ENCODE data around the gene BRD3.

Gene BRD3

GRCh38 chr9:134039386-134040175, 28.2 kb downstream of the BRD3 start:
- DNase-seq (ENCODE audit: low read depth in 1 of 2, low spot score in 1 of 2): no peak

GRCh38 chr9:134037641-134038040, 30.2 kb downstream of the BRD3 start:
- DNase-seq (ENCODE audit: low read depth in 1 of 2, low spot score in 1 of 2): no peak

GRCh38 chr9:134036130-134036529, 31.7 kb downstream of the BRD3 start:
- DNase-seq (ENCODE audit: low read depth in 1 of 2, low spot score in 1 of 2): no peak

DNA sequence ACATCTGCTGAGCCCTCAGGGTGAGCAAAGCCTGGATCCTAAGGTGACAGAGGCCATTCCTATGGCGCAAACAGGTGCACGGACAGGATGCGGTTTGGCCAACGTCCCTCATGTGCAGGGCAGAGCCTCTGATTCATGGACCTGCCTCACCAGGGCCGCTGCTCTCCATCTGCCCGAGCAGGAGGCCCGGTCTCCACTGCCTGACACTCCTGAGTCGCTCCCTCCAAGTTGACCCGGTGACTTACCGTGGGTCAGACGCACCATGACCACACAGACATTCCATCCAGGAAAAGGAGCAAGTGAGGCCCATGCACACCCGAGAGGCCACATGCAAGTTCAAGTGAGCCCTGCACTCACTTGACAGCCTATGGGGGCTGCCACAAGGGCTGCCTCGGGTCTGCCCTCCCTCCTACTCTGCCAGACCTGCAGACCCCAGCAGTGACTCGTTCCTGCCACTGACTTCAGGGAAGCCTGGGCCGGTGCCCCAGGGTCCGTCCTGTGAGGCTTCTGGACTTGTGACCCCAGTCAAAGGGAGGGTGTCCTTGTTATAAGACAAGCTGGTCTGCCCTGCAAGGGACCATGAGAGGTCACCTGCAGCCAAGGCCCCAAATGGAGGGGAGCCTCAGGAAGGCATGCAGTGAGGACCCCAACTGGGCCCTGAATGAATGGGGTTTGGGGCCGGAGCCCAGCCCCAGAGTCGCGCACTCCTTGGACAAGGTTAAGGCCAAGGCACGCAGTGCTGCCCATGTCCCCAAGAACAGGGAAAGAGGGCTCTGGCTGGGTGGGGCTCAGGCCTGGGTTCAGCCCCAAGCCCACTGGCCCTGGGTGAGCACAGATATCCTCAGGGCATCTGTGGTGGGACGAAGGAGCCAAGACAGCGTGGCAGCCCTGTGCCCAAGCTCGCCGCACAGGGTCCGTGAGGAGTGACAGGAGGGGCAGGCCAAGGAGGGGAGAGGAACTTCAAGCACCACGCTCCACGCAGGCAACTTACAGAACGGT, 32.5 kb downstream of the BRD3 start:
- DNase-seq (ENCODE audit: low read depth in 1 of 2, low spot score in 1 of 2): no peak

DNA sequence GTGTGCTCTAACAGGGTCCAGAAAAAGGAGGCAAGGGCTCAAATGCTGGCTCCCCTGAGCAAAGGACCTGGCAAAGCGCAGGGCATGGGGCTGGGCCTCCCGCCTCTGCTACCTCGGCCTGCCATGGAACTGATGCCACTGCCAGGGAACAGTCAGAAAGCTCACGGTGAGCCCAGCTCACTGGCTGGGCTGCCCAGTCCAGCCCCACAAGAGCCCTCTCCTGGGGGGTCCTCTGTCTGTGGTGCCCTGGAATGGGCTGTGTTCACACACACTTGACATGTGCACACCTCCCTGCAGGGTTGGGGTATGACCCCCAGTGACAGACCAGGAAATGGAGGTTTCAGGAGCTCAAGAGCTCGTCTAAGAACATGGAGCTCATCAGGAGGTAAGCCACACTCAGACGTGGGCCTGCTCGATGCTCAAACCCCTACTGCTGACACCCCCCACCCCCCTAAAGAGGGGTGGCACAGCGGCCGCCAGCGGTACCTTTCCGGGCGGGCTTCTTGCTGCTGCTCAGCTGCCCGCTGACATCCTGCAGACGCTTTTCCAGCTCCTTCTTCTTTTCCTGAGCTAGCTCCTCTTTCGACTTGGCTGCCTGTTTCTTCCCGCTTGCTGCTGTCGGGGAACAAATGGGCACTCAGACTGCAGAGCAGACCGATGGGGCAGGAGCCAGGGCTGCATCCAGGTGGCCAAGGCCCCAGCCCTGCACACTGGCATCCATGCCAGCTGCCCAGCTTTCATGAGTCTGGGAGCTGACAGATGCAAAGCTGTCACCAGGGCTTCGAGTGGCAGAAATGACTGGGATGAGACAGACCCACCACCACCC, 33.4 kb downstream of the BRD3 start:
- DNase-seq (ENCODE audit: low read depth in 1 of 2, low spot score in 1 of 2): no peak

DNA sequence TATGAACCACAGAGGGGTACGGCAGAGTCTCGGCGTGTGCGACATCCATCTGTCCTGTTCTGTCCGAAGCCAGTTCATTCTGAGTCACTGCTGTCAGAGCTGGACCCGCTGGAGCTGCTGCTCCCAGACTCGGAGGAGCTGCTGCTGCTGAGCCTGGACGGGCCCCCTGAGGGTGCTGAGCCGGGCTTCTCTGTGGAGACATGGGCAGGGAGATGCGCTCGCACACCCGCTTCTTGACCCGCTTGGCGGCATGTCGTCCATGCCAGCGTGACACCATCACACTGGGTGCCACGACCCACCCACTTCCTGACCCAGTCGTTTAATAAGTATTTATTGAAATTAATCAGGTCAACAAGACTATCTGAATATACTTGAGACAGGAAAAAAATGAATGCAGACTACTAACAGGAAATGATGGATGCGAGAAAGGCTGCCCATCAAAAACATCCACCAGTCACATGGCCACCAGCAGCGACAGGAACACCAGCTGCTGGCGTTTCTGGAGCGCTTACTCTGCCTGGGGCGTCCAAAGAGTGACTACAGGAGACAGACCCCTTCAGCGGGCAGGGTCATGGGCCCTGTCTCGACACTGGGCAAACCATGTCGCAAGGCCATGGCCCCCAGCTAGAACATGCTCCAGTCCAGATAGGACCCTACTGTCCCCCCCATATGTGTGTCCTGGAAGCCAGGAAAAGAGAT, 34.2 kb downstream of the BRD3 start:
- no peak for DNase-seq (ENCODE audit: low read depth in 1 of 2, low spot score in 1 of 2)

DNA sequence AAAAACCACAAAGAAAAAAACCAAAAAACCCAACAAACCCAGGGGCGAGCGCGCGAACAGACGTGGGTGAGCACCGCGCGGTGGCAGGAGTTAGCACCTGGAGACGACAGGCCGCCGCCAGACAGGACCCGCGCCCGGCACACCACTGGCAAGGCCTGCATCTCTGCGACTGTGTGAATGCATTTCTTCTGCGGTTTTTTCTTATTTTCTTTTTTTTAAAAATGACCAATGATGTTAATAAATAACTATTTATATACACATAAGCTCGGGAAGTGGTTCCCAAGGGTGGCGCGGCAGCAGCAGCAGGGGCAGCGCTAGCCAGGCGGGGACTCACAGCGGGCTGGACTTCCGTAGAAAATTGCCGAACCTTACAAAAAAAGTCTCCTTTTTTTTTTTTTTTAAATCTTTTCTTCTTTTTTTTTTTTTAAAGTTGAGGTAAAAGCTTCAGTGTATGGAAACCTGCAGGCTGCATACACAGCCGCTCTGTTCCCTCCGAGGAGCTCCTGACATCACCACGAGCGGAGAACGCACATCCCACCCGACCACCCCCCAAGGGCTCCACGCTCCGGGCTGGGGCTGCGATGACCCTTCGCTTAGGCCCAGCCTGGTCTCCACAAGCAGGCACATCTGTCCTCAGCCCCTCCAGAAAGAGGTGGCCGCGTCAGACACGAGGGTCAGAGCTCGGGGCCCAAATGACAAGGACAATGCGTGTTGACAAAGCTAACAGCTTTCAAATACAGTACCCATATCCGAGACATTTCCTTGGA, 35.2 kb downstream of the BRD3 start:
- DNase-seq (ENCODE audit: low read depth in 1 of 2, low spot score in 1 of 2): no peak

DNA sequence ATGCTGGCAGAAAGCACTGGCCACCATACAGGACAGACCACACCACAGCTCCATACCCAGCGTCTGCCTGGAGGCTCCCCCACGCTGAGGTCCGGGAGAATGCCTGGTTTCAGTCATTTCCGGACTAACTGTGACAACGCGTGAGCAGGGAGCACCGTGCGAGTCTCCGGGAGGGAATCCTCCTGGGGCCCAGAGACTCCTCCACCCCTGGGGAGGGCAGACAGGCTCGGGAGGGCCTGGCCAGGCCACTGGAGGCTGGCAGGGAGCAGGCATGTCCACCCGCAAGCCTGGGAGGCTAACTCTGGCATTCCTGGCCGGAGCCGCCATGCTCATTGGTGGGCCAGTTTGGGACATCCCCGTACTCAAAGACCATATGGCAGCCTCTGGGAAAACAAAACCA, 36.0 kb downstream of the BRD3 start:
- DNase-seq (ENCODE audit: low read depth in 1 of 2, low spot score in 1 of 2): no peak

DNA sequence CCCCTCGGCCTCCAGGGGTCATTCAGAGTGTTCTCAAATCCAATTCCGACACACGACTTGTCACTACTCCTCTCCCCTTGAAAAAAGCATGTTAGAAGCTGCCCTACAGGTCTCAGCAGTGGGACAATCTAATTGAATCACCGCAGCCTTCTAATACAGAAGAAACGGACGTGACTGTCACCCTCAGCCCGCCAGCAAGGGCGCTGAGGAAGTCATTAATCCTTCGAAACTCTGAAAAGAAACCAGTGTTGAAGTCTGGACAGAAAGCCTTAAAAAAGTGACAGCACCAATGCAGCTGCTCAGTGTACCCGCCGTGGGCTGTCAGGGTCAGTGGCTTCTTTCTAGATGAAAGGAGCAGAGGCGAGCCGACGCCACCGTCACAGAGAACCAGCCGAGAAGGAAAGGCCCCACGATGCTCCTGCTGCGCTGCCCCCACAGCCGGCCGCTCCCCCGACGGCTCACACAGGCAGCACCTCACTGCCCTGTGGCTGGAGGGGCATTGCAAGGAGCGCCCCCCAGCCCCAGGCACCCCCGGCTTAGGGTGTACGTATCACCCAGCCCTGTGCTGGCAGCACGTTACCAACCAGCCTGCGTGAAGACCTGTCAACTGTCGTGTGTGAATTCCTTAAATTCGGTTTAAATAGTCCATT, 36.9 kb downstream of the BRD3 start:
- DNase-seq (ENCODE audit: low read depth in 1 of 2, low spot score in 1 of 2): no peak

GRCh38 chr9:134029248-134030226, 38.3 kb downstream of the BRD3 start:
- no peak for DNase-seq (ENCODE audit: low read depth in 1 of 2, low spot score in 1 of 2)

DNA sequence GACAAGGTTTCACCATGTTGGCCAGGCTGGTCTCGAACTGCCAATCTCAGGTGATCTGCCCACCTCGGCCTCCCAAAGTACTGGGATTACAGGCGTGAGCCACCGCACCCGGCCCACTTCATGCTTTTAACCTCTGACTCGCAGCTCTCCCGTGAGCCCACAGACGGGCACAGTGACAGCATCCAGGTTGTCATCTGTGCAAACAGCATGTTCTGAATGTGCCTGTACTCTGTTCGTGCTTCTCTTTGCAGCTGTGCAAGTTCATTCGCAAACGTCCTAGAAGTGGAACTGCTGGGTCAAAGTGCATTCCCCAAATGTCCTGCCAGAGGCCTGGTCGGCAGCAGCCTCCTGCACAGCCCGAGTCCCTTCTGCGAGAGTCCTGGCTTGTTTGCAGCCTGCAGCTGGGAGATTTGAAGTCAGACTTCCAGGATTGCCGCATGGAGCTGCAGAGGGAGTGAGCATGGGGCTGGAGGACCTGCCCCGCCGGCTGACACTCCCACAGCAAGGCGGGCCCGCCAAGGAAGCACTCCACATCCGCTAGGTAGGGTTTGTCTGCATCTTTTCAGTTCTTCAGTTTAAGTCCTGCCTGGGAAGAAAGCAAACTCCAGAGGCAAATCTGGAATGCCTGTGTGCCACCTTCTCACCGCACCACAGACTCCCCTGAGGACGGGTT, 39.1 kb downstream of the BRD3 start:
- no peak for DNase-seq (ENCODE audit: low read depth in 1 of 2, low spot score in 1 of 2)

DNA sequence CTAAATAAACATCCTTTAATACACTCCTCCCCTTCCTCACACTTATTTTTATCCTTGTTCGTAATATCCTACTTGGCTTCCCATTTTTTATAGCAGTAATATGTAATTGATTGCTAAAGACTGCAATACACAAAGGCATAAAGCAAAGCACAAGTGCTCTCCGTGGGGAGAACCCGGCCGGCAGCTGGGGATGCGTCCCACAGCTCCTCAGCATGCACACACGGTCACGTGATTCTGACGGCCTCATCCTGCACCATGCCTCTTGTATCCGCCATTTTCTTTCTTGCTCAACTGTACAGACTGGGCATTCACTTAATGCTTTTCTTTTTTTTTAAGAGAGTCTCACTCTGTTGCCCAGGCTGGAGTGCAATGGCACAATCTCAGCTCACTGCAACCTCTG, 39.8 kb downstream of the BRD3 start:
- DNase-seq (ENCODE audit: low read depth in 1 of 2, low spot score in 1 of 2): no peak

GRCh38 chr9:134027561-134027960, 40.3 kb downstream of the BRD3 start:
- no peak for DNase-seq (ENCODE audit: low read depth in 1 of 2, low spot score in 1 of 2)

DNA sequence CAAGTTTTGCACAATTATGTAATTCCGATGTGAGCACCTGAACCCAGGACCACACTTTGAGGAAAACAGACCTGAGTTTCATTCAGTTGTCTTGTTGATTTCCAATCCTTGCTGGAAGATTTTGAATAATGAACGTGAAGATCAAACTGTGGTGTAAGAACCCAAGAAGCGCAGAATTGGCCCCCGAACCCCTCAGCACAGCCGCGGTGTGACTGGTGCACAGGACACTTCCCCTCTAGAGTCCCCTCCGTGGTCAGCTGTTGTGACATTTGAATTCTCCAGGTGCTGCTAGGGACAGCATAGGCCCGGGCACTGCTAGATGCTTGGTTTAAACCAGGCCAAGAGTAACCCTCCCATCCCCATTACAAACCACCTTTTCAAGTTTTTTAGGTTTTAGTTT, 40.8 kb downstream of the BRD3 start:
- DNase-seq (ENCODE audit: low read depth in 1 of 2, low spot score in 1 of 2): no peak

GRCh38 chr9:134026581-134026980, 41.2 kb downstream of the BRD3 start:
- no peak for DNase-seq (ENCODE audit: low read depth in 1 of 2, low spot score in 1 of 2)

DNA sequence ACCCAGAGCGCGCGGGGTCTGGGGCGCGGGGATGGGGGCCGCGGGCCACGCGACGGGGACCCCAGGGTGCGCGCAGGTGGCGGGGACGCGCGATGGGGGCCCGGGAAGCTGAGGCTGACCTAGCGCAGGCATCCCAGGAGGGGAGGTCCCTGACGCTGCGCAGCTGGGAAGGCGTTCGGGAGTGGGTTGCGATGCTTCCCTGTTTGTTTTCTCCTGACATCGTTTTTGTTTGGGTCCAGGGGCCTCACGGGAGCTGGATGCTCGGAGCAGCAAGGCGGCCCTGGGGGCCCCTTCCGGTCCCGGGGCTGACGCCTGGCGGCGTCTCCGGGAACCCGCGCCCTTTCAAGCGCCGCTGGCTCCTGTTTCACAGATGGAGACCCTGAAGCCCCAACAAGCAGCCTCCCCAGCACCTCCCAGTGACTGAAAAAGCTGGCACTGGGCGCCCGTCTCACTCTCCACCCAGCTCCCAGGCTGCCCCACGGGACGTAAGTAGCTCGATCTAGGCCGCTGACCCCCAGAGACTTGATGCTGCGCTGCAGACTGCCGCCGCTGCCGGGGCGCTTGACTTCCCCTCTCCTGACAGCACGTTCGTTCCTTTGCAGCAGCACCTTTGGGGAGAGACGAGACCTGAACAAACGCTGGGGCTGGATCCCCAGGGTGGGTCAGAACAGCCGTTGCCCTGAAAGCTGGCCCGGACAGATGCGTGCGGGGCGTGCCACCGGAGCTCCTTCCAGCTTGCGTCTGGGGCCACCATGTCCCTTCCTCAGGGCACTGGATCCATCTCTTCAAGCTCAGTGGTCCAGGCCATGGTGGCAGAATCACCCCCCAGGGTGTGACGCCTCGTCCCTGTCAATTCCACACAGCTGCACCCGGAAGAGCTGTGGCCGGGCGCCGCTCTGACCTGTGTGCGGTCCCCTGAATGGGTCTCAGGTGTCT, 42.0 kb downstream of the BRD3 start:
- peak; percentile 16 to 20 for DNase-seq (ENCODE audit: low read depth in 1 of 2, low spot score in 1 of 2)
